ENCODE data around the gene SH2D5.

DNA sequence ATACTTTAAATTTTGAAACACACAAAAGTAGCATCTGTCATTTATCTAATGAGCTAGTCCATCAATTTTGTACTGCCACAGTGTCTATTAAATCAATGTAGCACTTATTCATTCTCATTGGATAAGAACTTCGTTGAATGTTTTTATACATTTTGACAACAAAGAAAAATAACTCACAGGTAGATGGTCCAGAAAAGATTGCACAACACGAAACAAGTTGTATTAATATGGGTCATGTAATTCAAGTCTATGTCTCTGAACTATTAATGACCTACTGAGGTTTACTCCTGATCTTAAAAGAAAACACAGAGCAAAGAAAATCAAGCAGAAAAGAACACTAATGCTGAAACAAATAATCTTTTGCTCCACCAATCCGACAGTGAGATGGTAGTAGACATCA, 39.3 kb upstream of the SH2D5 start:
- TF ChIP-seq, protein P1, sequence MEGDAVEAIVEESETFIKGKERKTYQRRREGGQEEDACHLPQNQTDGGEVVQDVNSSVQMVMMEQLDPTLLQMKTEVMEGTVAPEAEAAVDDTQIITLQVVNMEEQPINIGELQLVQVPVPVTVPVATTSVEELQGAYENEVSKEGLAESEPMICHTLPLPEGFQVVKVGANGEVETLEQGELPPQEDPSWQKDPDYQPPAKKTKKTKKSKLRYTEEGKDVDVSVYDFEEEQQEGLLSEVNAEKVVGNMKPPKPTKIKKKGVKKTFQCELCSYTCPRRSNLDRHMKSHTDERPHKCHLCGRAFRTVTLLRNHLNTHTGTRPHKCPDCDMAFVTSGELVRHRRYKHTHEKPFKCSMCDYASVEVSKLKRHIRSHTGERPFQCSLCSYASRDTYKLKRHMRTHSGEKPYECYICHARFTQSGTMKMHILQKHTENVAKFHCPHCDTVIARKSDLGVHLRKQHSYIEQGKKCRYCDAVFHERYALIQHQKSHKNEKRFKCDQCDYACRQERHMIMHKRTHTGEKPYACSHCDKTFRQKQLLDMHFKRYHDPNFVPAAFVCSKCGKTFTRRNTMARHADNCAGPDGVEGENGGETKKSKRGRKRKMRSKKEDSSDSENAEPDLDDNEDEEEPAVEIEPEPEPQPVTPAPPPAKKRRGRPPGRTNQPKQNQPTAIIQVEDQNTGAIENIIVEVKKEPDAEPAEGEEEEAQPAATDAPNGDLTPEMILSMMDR (conservative IDR thresholded peaks at IDR 0.05; ENCODE audit: low read depth, low read length): no peak
- TF ChIP-seq EZH2phosphoT487 (IDR thresholded peaks at IDR 0.05; ENCODE audit: borderline replicate concordance, low read length): no peak
